Mesothelial cell of epicardium (in vitro differentiated cells): Measurements from ENCODE around the gene FAM174B. TPM values are rescaled to one million over a fixed set of nuclear protein-coding genes. Genes with fewer than 3 reads are reported as not detected.

ENCODE experiments used
- DNase-seq, 2 experiments: peaks; one replicate each; pipeline ENCODE4 v3.0.0; 2021; ENCODE audit warnings: low spot score in 2 of 2; ENCODE audit not compliant: unreplicated experiment in 2 of 2
- H3K27ac Mint-ChIP-seq: 2 replicates; pipeline ENCODE4 v1.8.0; 2021; ENCODE audit warnings: mixed read lengths
- H3K27me3 Mint-ChIP-seq: 2 replicates; pipeline ENCODE4 v1.8.0; 2021; ENCODE audit warnings: low read depth, mixed read lengths
- H3K36me3 Mint-ChIP-seq: 2 replicates; pipeline ENCODE4 v1.8.0; 2021; ENCODE audit warnings: mixed read lengths
- H3K4me1 Mint-ChIP-seq: 2 replicates; pipeline ENCODE4 v1.8.0; 2021; ENCODE audit warnings: mixed read lengths
- H3K4me3 Mint-ChIP-seq: 2 replicates; pipeline ENCODE4 v1.8.0; 2021; ENCODE audit warnings: mild to moderate bottlenecking, moderate library complexity, mixed read lengths
- H3K9me3 Mint-ChIP-seq: 2 replicates; pipeline ENCODE4 v1.8.0; 2021; ENCODE audit warnings: mixed read lengths
- total RNA-seq: library from RNA; stranded (reverse); gene quantifications from 3 replicates; pipeline ENCODE4 v1.2.1, GENCODE V29; 2021
- TF ChIP-seq, protein P1 (sequence below): fragments of 200-600 bp; sonication (generic); IDR thresholded peaks from one replicate; pipeline ENCODE4 v1.5.0; 2021; ENCODE audit warnings: antibody characterized with exemption; ENCODE audit not compliant: unreplicated experiment

FAM174B gene
- total RNA-seq, 1 donor from 2014 or later = 20.7 TPM

DNA sequence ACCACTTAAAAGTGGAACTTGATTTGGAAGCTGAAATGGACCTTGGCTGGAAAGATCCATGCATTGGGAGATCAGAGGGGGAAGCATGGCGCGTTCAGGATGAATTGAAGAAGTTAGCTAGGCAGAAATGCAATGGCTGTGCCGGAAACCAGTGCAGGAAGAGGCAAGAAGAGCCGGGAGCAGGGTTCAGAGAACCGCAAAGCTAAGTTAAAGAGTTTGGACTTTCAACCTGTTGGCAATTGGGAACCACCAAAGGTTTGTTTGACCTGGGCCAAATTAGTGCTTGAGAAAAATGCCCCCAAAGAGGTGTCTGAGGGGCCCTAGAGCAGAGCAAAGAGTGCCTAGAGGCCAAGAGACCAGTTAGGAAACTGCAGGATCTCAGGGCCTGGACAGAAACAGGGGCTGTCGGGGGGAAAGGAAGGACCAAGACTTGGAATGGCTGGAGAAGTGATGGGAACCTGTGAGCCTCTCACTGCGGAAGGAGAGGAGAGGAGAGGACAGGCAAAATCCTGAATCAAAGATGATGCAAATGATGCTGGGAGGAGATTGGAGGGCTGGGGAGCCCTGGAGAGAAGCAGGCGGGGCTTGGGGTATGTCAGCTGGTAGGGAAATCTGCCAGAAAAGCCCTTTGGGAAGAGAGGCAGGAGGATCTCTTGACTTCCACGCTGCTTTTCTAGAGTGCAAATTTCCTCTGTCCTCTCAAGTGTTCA lies 49.3 kb downstream of the FAM174B start:
- DNase-seq = no peak
- Mint-ChIP-seq H3K9me3 (peaks cover 17% of the 10 kb centered on the region), H3K4me3 (no peak overlapping the region), H3K27me3 (peaks cover 3% of the 10 kb centered on the region), H3K4me1 (peaks cover 6% of the 10 kb centered on the region), H3K27ac (no peak overlapping the region), H3K36me3 (no peaks in the 10 kb centered on the region)
- TF ChIP-seq, protein P1, sequence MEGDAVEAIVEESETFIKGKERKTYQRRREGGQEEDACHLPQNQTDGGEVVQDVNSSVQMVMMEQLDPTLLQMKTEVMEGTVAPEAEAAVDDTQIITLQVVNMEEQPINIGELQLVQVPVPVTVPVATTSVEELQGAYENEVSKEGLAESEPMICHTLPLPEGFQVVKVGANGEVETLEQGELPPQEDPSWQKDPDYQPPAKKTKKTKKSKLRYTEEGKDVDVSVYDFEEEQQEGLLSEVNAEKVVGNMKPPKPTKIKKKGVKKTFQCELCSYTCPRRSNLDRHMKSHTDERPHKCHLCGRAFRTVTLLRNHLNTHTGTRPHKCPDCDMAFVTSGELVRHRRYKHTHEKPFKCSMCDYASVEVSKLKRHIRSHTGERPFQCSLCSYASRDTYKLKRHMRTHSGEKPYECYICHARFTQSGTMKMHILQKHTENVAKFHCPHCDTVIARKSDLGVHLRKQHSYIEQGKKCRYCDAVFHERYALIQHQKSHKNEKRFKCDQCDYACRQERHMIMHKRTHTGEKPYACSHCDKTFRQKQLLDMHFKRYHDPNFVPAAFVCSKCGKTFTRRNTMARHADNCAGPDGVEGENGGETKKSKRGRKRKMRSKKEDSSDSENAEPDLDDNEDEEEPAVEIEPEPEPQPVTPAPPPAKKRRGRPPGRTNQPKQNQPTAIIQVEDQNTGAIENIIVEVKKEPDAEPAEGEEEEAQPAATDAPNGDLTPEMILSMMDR = no peak

DNA sequence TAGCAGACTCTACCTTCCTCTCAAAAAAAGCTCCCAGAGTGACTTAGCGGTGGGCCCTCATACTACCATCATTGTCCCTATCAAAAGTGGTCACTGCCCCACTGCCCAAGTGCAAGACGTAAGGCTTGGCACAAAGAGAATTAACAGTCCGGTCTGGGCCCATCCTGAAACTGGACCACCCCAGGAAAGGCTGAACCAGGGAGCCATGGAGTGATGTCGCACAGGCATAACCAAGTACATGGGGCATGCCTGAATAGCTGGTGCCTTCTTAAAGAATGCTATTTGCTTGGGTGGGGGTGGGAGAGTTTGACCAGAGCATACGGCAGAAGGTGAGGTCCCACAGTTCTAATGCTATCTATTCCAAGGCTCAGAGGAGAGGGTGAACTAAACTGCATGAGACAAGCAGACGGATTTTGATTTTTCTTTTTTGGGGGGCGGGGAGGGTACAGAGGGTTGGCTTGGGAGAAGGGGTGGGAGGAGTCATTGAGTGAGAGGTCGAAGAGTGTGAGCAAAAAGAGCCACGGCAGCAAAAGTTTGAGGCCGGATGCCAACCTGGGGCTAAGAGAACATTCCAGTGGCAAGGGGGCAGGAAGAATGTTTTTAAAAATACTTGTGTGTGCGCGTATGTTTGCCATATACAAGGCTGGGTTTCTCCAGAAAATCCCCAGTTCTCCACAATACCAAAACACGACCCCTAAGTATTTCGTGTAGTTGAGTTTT lies 50.2 kb downstream of the FAM174B start:
- TF ChIP-seq, protein P1 = no peak
- Mint-ChIP-seq H3K36me3 (no peaks in the 10 kb centered on the region), H3K27me3 (peaks cover 3% of the 10 kb centered on the region), H3K9me3 (peaks cover 17% of the 10 kb centered on the region), H3K4me1 (peaks cover 13% of the 10 kb centered on the region), H3K4me3 (no peak overlapping the region), H3K27ac (no peak overlapping the region)
- DNase-seq = no peak

DNA sequence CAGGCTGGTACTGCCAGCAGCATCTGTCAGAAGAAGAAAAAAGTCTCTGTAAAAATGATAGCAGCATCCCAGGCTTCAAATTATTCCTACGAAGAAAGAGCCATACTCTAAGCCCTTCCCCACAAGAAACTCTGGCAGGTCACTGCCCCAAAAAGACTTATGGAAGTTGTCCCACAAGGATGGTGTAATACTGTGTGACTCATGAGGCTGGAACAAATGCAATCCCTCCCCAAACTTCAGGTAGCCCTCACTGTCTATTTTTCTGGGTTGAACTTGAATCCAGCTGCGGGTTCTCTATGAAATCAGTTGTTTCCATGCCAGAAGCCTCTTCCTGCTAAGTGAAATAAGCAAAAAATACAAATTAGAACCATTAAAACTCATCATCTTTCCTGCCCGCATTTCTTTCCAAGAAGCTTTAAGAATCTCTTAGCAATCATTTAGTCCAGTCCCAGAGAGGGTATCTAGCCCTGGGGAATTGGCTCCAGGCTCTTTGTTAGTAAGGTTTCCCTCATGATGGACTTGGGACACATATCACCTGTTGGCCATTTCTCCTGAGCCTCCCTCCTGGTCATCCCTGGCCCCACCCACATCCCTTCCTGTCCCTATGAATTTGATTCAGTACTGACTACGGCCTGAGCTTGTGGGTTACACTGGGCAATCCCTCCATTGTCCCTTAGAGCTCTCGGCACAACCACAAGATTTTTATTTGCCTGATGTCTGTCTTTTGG lies 51.7 kb downstream of the FAM174B start:
- peaks cover 4% of the 10 kb centered on the region for H3K27me3 Mint-ChIP-seq
- TF ChIP-seq, protein P1 = no peak
- H3K9me3 Mint-ChIP-seq = peaks cover 17% of the 10 kb centered on the region
- peaks cover 20% of the 10 kb centered on the region for H3K4me1 Mint-ChIP-seq
- no peaks in the 10 kb centered on the region for H3K36me3 Mint-ChIP-seq
- no peak for DNase-seq
- no peak overlapping the region for H3K27ac Mint-ChIP-seq
- H3K4me3 Mint-ChIP-seq = no peak overlapping the region

DNA sequence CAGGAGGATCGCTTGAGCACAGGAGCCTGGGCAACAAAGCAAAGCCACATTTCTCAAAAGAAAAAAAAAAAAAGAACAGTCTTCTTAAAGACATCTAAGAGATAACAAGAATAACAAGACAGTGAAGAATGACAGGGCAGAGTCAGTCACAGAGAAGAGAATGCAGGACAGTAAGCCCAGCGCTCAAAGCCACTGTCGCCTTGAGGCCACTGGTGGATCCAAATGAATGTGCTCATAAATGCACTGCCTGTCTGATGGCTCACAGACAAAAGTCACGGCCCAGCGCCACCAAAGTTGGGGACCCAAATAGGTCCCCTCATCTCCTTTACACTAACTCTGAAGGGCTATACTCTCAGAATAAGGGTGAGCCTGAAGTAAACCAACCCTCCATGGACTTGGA lies 52.3 kb downstream of the FAM174B start:
- Mint-ChIP-seq H3K27ac (no peak overlapping the region), H3K27me3 (peaks cover 4% of the 10 kb centered on the region), H3K4me3 (no peak overlapping the region), H3K9me3 (peaks cover 17% of the 10 kb centered on the region), H3K4me1 (peaks cover 20% of the 10 kb centered on the region), H3K36me3 (no peaks in the 10 kb centered on the region)
- no peak for DNase-seq
- TF ChIP-seq, protein P1 = no peak

DNA sequence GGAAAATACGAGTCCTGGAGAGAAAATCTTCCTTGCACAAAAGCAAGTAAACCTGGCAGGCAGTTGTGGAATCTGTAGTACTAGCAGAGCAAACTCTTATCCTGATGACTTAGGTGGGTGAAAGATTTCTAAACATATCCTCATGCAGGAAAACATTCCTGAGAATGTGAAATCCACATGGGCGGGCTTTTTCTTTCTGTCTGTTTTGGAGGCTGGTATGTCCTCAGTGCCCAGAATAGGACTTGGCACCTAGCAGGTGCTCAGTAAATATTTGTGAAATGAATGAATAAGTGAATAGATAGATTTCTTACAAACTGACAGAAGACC lies 53.3 kb downstream of the FAM174B start:
- H3K9me3 Mint-ChIP-seq = peaks cover 17% of the 10 kb centered on the region
- H3K4me3 Mint-ChIP-seq = no peak overlapping the region
- H3K4me1 Mint-ChIP-seq = peaks cover 20% of the 10 kb centered on the region
- H3K27ac Mint-ChIP-seq = no peak overlapping the region
- peaks cover 4% of the 10 kb centered on the region for H3K27me3 Mint-ChIP-seq
- no peaks in the 10 kb centered on the region for H3K36me3 Mint-ChIP-seq
- TF ChIP-seq, protein P1 = no peak
- DNase-seq = no peak
